Measurements from ENCODE around the gene DCHS2.
"Not testable (repeated sequence)": the region's sequence is repeated elsewhere in the genome, so short reads cannot be mapped to it uniquely, and the experiment has no call there.

The DCHS2 gene

GRCh38 chr4:154254999-154255398, 236.6 kb downstream of the DCHS2 start:
- no peaks in the 10 kb centered on the region for H3K9me3 ChIP-seq (ENCODE audit: control insufficient read depth, insufficient read depth, low read length)
- H3K4me1 ChIP-seq (ENCODE audit: insufficient read depth, low read length) = no peaks in the 10 kb centered on the region
- H3K36me3 ChIP-seq (ENCODE audit: insufficient read depth, low read length) = no peaks in the 10 kb centered on the region
- H3K9ac ChIP-seq (ENCODE audit: low read depth, low read length) = no peak overlapping the region

- Histone ChIP-seq H3K9me3 (ENCODE audit: control insufficient read depth, insufficient read depth, low read length) (no peaks in the 10 kb centered on the region), H3K4me1 (ENCODE audit: insufficient read depth, low read length) (no peaks in the 10 kb centered on the region; the same call in 1 of the 2 replicates), H3K36me3 (ENCODE audit: insufficient read depth, low read length) (no peaks in the 10 kb centered on the region), H3K9ac (ENCODE audit: low read depth, low read length) (no peak overlapping the region)
These were observed 257.0 kb downstream of the DCHS2 start for GRCh38 chr4:154234576-154234975.

- Histone ChIP-seq H3K9ac (ENCODE audit: low read depth, low read length) (no peak overlapping the region), H3K36me3 (ENCODE audit: insufficient read depth, low read length) (no peaks in the 10 kb centered on the region), H3K4me1 (ENCODE audit: insufficient read depth, low read length) (no peaks in the 10 kb centered on the region), H3K9me3 (ENCODE audit: control insufficient read depth, insufficient read depth, low read length) (no peaks in the 10 kb centered on the region)
These were observed 259.7 kb downstream of the DCHS2 start for GRCh38 chr4:154231806-154232478.

GRCh38 chr4:154230723-154231122, 260.9 kb downstream of the DCHS2 start:
- Histone ChIP-seq H3K9ac (ENCODE audit: low read depth, low read length) (no peak overlapping the region), H3K9me3 (ENCODE audit: control insufficient read depth, insufficient read depth, low read length) (no peaks in the 10 kb centered on the region), H3K36me3 (ENCODE audit: insufficient read depth, low read length) (no peaks in the 10 kb centered on the region), H3K4me1 (ENCODE audit: insufficient read depth, low read length) (no peaks in the 10 kb centered on the region)

DNA sequence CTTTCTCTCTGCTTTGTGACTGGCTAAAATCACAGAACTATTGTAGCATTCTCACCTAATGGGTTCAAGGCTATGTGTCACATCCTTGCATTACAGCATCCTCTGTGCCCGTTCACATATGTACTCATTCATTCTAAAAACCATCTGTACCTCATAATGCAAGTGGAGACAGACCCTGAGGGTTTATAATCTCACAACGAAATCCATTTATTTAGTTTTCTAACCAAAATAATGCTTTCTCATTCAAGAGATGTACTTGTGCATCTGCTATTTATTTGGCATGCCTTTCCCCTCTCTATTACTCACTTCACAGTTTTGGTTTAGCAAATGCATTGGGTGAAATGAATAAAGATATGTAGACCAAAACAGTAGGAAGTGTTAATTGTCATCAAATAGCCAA, 261.5 kb downstream of the DCHS2 start:
- Histone ChIP-seq H3K9me3 (ENCODE audit: control insufficient read depth, insufficient read depth, low read length) (no peaks in the 10 kb centered on the region), H3K9ac (ENCODE audit: low read depth, low read length) (no peak overlapping the region), H3K36me3 (ENCODE audit: insufficient read depth, low read length) (no peaks in the 10 kb centered on the region), H3K4me1 (ENCODE audit: insufficient read depth, low read length) (no peaks in the 10 kb centered on the region)

GRCh38 chr4:154222875-154223274, 268.7 kb downstream of the DCHS2 start:
- Histone ChIP-seq H3K4me1 (ENCODE audit: insufficient read depth, low read length) (no peaks in the 10 kb centered on the region), H3K9me3 (ENCODE audit: control insufficient read depth, insufficient read depth, low read length) (no peaks in the 10 kb centered on the region), H3K36me3 (ENCODE audit: insufficient read depth, low read length) (no peaks in the 10 kb centered on the region), H3K9ac (ENCODE audit: low read depth, low read length) (no peak overlapping the region)

DNA sequence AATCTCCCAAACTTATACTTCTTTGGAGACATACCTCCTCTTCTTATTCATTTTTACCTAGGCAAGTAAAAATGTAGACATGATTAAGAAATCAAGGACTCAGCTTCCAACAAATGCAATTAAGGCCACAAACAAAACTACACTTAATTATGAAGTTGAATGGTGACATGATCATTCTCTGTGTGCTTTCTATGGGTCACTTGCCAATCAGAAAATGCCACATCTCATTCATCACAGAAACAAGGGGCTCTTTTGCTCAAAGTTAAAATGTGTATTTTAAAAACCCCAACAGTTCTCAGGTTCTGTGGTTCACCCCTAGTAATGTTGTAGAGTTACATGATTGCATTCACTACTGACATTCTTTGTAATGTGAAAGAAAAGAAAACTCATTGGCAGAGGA, 273.5 kb downstream of the DCHS2 start:
- H3K36me3 ChIP-seq (ENCODE audit: insufficient read depth, low read length) = no peaks in the 10 kb centered on the region
- H3K4me1 ChIP-seq (ENCODE audit: insufficient read depth, low read length) = no peaks in the 10 kb centered on the region
- H3K9ac ChIP-seq (ENCODE audit: low read depth, low read length) = no peak overlapping the region
- no peaks in the 10 kb centered on the region for H3K9me3 ChIP-seq (ENCODE audit: control insufficient read depth, insufficient read depth, low read length)

DNA sequence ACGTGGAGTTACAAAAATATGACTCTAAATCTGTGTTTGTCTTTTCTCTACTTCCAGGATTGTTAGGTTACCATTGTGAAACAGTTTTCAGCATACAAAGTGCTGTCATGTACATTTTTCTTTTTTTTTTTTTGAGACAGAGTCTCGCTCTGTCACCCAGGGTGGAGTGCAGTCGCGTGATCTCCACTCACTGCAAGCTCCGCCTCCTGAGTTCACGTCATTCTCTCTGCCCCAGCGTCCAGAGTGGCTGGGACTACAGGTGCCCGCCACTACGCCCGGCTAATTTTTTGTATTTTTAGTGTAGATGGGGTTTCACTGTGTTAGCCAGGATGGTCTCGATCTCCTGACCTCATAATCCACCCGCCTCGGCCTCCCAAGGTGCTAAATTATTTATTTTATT, 274.2 kb downstream of the DCHS2 start:
- H3K36me3 ChIP-seq (ENCODE audit: insufficient read depth, low read length); H3K9ac ChIP-seq (ENCODE audit: low read depth, low read length); H3K9me3 ChIP-seq (ENCODE audit: control insufficient read depth, insufficient read depth, low read length); H3K4me1 ChIP-seq (ENCODE audit: insufficient read depth, low read length): not testable (repeated sequence)

DNA sequence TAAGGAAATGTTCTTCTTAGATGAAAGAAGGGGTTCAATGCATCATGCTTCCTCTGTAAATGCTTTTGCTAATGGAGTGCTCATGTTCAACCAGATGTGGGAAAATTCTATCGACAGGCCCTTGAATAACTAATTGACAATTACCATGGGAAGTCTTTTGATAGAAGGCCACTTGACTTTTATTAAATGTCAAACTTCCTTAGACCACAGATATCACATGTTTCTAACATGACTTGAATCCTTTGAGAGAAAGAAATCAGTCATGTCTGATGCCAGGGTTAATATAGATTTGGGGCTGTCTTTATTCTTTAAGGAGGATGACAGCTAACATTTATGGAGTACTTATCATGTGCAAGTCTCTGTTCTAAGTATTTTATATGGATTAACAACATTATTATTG, 280.1 kb downstream of the DCHS2 start:
- H3K36me3 ChIP-seq (ENCODE audit: insufficient read depth, low read length) = no peaks in the 10 kb centered on the region
- no peaks in the 10 kb centered on the region for H3K9me3 ChIP-seq (ENCODE audit: control insufficient read depth, insufficient read depth, low read length)
- H3K9ac ChIP-seq (ENCODE audit: low read depth, low read length) = no peak overlapping the region

DNA sequence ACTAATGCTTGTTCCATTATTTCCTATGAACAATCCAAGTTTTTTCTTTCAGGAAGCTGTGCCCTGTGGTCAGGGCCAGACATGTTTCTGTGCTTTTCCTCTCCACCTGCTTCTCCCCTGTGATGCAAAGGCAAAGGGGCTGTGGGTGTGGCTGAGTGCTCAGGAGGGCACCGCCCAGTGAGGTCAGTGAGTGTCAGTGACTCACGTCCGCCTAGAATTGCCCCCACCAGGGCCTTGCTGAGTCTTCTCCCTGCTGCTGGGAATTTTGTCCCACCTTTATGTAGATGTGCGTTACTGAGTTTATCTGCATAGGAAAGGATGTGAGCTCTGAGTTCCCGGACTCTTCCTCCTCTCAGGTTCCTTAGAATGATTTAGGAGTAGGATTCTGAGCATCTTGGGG, 283.2 kb downstream of the DCHS2 start:
- no peak overlapping the region for H3K9ac ChIP-seq (ENCODE audit: low read depth, low read length)
- H3K9me3 ChIP-seq (ENCODE audit: control insufficient read depth, insufficient read depth, low read length) = no peaks in the 10 kb centered on the region

More for the DNA sequence above, 280.1 kb downstream of the DCHS2 start:
- H3K4me1 ChIP-seq (ENCODE audit: insufficient read depth, low read length) = peaks cover 6% of the 10 kb centered on the region; the same call in 1 of the 2 replicates

GRCh38 chr4:154205471-154205870, 286.1 kb downstream of the DCHS2 start:
- no peak overlapping the region for H3K9ac ChIP-seq (ENCODE audit: low read depth, low read length)
- H3K9me3 ChIP-seq (ENCODE audit: control insufficient read depth, insufficient read depth, low read length) = no peaks in the 10 kb centered on the region
- H3K36me3 ChIP-seq (ENCODE audit: insufficient read depth, low read length) = no peaks in the 10 kb centered on the region
- H3K4me1 ChIP-seq (ENCODE audit: insufficient read depth, low read length) = peaks cover 9% of the 10 kb centered on the region; the same call in 1 of the 2 replicates

More for the DNA sequence above, 283.2 kb downstream of the DCHS2 start:
- H3K36me3 ChIP-seq (ENCODE audit: insufficient read depth, low read length) = no peaks in the 10 kb centered on the region
- peaks cover 9% of the 10 kb centered on the region; the same call in 1 of the 2 replicates for H3K4me1 ChIP-seq (ENCODE audit: insufficient read depth, low read length)

DNA sequence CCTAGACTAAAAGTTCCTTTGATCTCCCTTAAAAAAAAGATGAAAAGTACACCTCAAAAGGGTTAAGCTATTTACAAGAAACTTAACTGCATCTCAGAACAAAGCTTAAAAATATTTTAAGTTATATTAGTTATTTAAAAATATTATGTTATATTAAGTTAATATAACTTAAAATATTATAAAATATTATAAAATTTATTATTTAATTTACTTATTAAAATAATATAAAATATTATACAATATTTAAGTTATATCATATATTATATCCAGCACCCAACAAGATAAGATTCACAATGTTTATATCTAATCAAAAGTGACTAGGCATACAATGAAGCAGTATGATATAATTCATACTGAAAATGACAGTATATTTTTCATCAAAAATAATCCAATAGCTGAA, 296.9 kb downstream of the DCHS2 start:
- H3K36me3 ChIP-seq (ENCODE audit: insufficient read depth, low read length) = no peaks in the 10 kb centered on the region
- H3K4me1 ChIP-seq (ENCODE audit: insufficient read depth, low read length) = no peaks in the 10 kb centered on the region
- H3K9me3 ChIP-seq (ENCODE audit: control insufficient read depth, insufficient read depth, low read length) = no peaks in the 10 kb centered on the region; the same call in 1 of the 2 replicates
- H3K9ac ChIP-seq (ENCODE audit: low read depth, low read length) = no peak overlapping the region

DNA sequence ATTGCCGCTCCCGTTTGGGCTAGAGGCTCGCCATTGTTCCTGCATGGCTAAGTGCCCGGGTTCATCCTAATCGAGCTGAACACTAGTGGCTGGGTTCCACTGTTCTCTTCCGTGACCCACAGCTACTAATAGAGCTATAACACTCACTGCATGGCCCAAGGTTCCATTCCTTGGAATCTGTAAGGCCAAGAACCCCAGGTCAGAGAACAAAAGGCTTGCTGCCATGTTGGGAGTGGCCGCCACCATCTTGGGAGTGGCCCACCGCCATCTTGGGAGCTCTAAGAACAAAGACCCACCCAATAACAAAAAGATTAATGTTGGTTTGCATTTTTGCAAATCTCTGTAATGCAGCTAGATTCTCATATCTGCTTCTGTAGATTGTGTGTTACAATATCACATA, 299.0 kb downstream of the DCHS2 start:
- Histone ChIP-seq H3K9ac (ENCODE audit: low read depth, low read length) (no peak overlapping the region), H3K4me1 (ENCODE audit: insufficient read depth, low read length) (0 out of 2 replicates have a peak, but pooled peaks cover 5% of the 10 kb centered on the region), H3K9me3 (ENCODE audit: control insufficient read depth, insufficient read depth, low read length) (no peaks in the 10 kb centered on the region; the same call in 1 of the 2 replicates), H3K36me3 (ENCODE audit: insufficient read depth, low read length) (no peaks in the 10 kb centered on the region)

GRCh38 chr4:154189346-154189745, 302.3 kb downstream of the DCHS2 start:
- Histone ChIP-seq H3K36me3 (ENCODE audit: insufficient read depth, low read length) (no peaks in the 10 kb centered on the region), H3K9me3 (ENCODE audit: control insufficient read depth, insufficient read depth, low read length) (no peaks in the 10 kb centered on the region), H3K9ac (ENCODE audit: low read depth, low read length) (no peak overlapping the region), H3K4me1 (ENCODE audit: insufficient read depth, low read length) (peaks cover 10% of the 10 kb centered on the region; the same call in 1 of the 2 replicates)

GRCh38 chr4:154186888-154187287, 304.7 kb downstream of the DCHS2 start:
- Histone ChIP-seq H3K36me3 (ENCODE audit: insufficient read depth, low read length) (no peaks in the 10 kb centered on the region), H3K9me3 (ENCODE audit: control insufficient read depth, insufficient read depth, low read length) (no peaks in the 10 kb centered on the region), H3K9ac (ENCODE audit: low read depth, low read length) (no peak overlapping the region), H3K4me1 (ENCODE audit: insufficient read depth, low read length) (peaks cover 16% of the 10 kb centered on the region; the same call in 1 of the 2 replicates)
